AG04450 (cell line): Measurements from ENCODE around the gene FBXO41. TPM values are rescaled to one million over a fixed set of nuclear protein-coding genes. Genes with fewer than 3 reads are reported as not detected.

Experiments used
- CTCF ChIA-PET: fragments of 300-600, 350-600 bp; formaldehyde crosslinking; extraction: SDS; loops from one replicate; lab custom pipeline; 2022; ENCODE audit warnings: antibody characterized with exemption, inconsistent platforms; lab: Charles Lee
- POLR2A ChIA-PET: fragments of 350-600 bp; formaldehyde crosslinking; extraction: SDS; loops from one replicate; lab custom pipeline; 2021; ENCODE audit warnings: antibody characterized with exemption, inconsistent platforms; lab: Yijun Ruan, JAX
- DNase-seq: peaks from one replicate; pipeline ENCODE4 v3.0.0-alpha.2; 2011; ENCODE audit warnings: low read depth, low spot score
- H3K27ac ChIP-seq: one replicate; pipeline ENCODE4 v1.5.1; 2012; ENCODE audit warnings: low read depth, low read length, control low read depth
- H3K27me3 ChIP-seq: one replicate; pipeline ENCODE4 v1.6.0; 2012; ENCODE audit warnings: low read length; ENCODE audit not compliant: control insufficient read depth, insufficient read depth
- H3K4me3 ChIP-seq: 2 replicates; pipeline ENCODE4 v1.5.1; 2011; ENCODE audit warnings: mild to moderate bottlenecking, low read depth, low read length, control low read depth
- H3K9me3 ChIP-seq: 2 replicates; pipeline ENCODE4 v1.5.1; 2012; ENCODE audit warnings: low read length; ENCODE audit not compliant: control insufficient read depth, insufficient read depth
- polyA plus RNA-seq: library from polyadenylated mRNA; depleted of rRNA; stranded (reverse); fragments of >200 nt; gene quantifications from 2 replicates; pipeline ENCODE4 v1.2.3, GENCODE V29; 2011; rRNA removed
- small RNA-seq: library from RNA; depleted of rRNA; stranded (forward); fragments of <200 nt; gene quantifications from one replicate; pipeline ENCODE3, GENCODE V24; 2012; ENCODE audit warnings: low read depth; ENCODE audit not compliant: insufficient read length
- TF ChIP-seq, protein P1 (sequence below): IDR thresholded peaks from 2 replicates; pipeline ENCODE4 v1.5.1; 2011; ENCODE audit warnings: low read depth, low read length, control low read depth, inconsistent platforms

The FBXO41 gene
- polyA plus RNA-seq, 1 experiment = 2.5 TPM

DNA sequence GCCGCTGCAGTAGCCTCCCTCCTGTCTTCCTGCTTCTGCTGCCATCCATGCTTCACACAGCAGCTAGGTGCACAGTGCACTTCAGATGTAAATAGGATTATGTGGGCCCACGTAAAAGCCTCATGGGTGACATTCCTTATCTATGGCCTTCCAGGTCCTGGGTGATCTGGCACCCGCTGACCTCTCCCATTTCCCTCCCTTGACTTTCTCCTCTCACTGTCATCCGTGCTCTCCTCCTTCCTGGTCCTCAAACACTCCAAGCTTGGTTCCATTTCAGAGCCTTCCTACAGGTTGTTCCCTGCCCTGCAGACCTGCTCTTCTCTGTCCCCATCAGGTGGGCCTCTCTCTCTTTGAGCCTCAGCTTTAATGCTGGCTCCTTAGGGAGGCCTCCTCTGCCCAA is 74.3 kb downstream of the FBXO41 start:
- CTCF ChIA-PET = interaction anchor here (1.6 to 4.3 kb wide), 4 partner anchors 31 to 317 kb away, joined by 5 to 45 read pairs (median 26); no protein-coding TSS in a partner anchor

DNA sequence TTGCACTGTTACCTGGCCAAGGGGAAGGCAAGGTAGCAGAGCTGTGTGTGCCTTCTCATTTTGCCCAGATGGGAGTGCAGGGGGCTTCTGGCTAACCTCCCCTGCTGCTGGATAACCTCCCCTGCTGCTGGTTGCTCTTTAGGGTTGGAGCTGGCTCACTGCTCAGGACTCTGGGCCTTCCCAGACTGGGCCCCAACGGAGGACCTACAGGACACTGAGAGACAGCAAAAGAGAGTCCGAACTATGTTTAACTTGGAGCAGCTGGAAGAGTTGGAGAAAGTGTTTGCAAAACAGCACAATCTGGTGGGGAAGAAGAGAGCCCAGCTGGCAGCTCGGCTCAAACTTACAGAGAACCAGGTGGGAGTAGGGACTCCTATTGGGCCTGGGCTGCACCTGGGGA is 76.0 kb downstream of the FBXO41 start:
- no peak overlapping the region for H3K27ac ChIP-seq
- peaks cover 24% of the 10 kb centered on the region for H3K27me3 ChIP-seq
- ChIA-PET CTCF (interaction anchor here (1.6 to 2.7 kb wide), 2 partner anchors 31 to 315 kb away, joined by 7 to 12 read pairs; no protein-coding TSS in a partner anchor), POLR2A (no interaction called here)
- H3K4me3 ChIP-seq = no peak overlapping the region
- DNase-seq = no peak
- peaks cover under 1% of the 10 kb centered on the region; the same call in 1 of the 2 replicates for H3K9me3 ChIP-seq
- TF ChIP-seq, protein P1, sequence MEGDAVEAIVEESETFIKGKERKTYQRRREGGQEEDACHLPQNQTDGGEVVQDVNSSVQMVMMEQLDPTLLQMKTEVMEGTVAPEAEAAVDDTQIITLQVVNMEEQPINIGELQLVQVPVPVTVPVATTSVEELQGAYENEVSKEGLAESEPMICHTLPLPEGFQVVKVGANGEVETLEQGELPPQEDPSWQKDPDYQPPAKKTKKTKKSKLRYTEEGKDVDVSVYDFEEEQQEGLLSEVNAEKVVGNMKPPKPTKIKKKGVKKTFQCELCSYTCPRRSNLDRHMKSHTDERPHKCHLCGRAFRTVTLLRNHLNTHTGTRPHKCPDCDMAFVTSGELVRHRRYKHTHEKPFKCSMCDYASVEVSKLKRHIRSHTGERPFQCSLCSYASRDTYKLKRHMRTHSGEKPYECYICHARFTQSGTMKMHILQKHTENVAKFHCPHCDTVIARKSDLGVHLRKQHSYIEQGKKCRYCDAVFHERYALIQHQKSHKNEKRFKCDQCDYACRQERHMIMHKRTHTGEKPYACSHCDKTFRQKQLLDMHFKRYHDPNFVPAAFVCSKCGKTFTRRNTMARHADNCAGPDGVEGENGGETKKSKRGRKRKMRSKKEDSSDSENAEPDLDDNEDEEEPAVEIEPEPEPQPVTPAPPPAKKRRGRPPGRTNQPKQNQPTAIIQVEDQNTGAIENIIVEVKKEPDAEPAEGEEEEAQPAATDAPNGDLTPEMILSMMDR = no peak

More for the DNA sequence above, 74.3 kb downstream of the FBXO41 start:
- TF ChIP-seq, protein P1 = no peak
- DNase-seq = no peak
- Histone ChIP-seq H3K27me3 (peaks cover 12% of the 10 kb centered on the region), H3K9me3 (no peaks in the 10 kb centered on the region), H3K27ac (no peak overlapping the region), H3K4me3 (no peak overlapping the region)
- POLR2A ChIA-PET = interaction anchor here (0.6 kb wide), 1 partner anchor 24 kb away, joined by 3 read pairs; the partner anchor contains the start of gene CCT7

DNA sequence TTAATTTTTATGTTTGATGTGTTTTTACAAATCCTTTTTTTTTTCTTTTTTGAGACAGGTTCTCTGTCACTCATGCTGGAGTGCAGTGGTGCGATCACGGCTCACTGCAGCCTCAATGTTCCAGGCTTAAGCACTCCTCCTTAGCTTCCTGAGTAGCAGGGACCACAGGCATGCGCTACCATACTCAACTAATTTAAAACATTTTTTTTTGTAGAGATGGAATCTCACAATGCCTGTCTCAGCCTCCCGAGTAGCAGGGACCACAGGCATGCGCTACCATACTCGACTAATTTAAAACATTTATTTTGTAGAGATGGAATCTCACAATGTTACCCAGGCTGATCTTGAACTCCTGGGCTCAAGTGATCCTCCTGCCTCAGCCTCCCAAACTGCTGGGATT is 78.7 kb downstream of the FBXO41 start:
- peaks cover 45% of the 10 kb centered on the region for H3K27me3 ChIP-seq
- POLR2A ChIA-PET = no interaction called here
- TF ChIP-seq, protein P1 = no peak

More for the DNA sequence above, 78.7 kb downstream of the FBXO41 start:
- Histone ChIP-seq H3K4me3 (no peak overlapping the region), H3K9me3 (peaks cover 9% of the 10 kb centered on the region; the same call in 1 of the 2 replicates), H3K27ac (no peak overlapping the region)
- DNase-seq = no peak
- CTCF ChIA-PET = no interaction called here

Small RNA genes lying within 50 kb of the gene (small RNA-seq; reads per million reads assigned to genes)
- not detected for gene RNU6-111P

Other genes starting within 250 kb of the FBXO41 start
- 11.8 and 13.7 TPM in 2 replicates for gene SFXN5, start 212.8 kb downstream of the FBXO41 start, polyA plus RNA-seq
- gene RAB11FIP5, start 171.5 kb downstream of the FBXO41 start, polyA plus RNA-seq = 29.6 and 37.5 TPM in 2 replicates
- gene NOTO, start 81.9 kb downstream of the FBXO41 start, polyA plus RNA-seq = not detected in 2 replicates
- 10.4 and 13.8 TPM in 2 replicates for gene SMYD5, start 70.2 kb downstream of the FBXO41 start, polyA plus RNA-seq
- 11.6 and 12.0 TPM in 2 replicates for gene PRADC1, start 51.2 kb downstream of the FBXO41 start, polyA plus RNA-seq
- 303 and 331 TPM in 2 replicates for gene CCT7, start 50.2 kb downstream of the FBXO41 start, polyA plus RNA-seq
- not detected in 2 replicates for gene EGR4, start 9.1 kb upstream of the FBXO41 start, polyA plus RNA-seq
- gene ALMS1, start 101.4 kb upstream of the FBXO41 start, polyA plus RNA-seq = 8.1 and 9.3 TPM in 2 replicates